Colonic mucosa (tissue), 4 donors: ENCODE results near the gene BTG2. TPM values are rescaled to one million over a fixed set of nuclear protein-coding genes. Genes with fewer than 3 reads are reported as not detected.

Experiments
- DNase-seq: peaks from one replicate; pipeline ENCODE4 v3.0.0-alpha.2; 2020
- H3K27ac ChIP-seq: fragments of 200-600 bp; one replicate; pipeline ENCODE4 v1.8.0; 2021
- H3K27me3 ChIP-seq: fragments of 200-600 bp; one replicate; pipeline ENCODE4 v1.8.0; 2021
- H3K36me3 ChIP-seq: fragments of 200-600 bp; one replicate; pipeline ENCODE4 v1.8.0; 2021
- H3K4me1 ChIP-seq: fragments of 200-600 bp; one replicate; pipeline ENCODE4 v1.8.0; 2021; ENCODE audit warnings: mild to moderate bottlenecking
- H3K4me3 ChIP-seq: fragments of 200-600 bp; one replicate; pipeline ENCODE4 v1.8.0; 2021
- H3K9ac ChIP-seq, 2 donors: one replicate each; pipeline ENCODE4 v1.7.0; 2013; ENCODE audit warnings: control low read depth in 2 of 2, low read depth in 2 of 2, low read length in 2 of 2
- H3K9me3 ChIP-seq: fragments of 200-600 bp; one replicate; pipeline ENCODE4 v1.8.0; 2021
- intact Hi-C: fragments of 100-400 bp; cut with DNase I; formaldehyde crosslinking; loops from one replicate; pipeline ENCODE4 v1.14.1; 2022
- total RNA-seq, 2 donors: library from RNA; stranded (reverse); fragmentation: NEBNext Ultra II Directional in 1 of 2; extraction: Animal tissue kit (Norgen Biotek cat#: 25700) in 1 of 2; gene quantifications; one replicate each; pipeline ENCODE4 v1.2.1, GENCODE V29; 2021
- TF ChIP-seq, protein P1 (sequence below): fragments of 200-600 bp; IDR thresholded peaks from one replicate; pipeline ENCODE4 v1.8.0; 2022; ENCODE audit warnings: antibody characterized with exemption, mild to moderate bottlenecking
- donor health status: healthy.
- donor health status: DM: no; HTN: no; CAD: no.
- donor health status: DM: no; HTN: no; CAD: no.

Gene BTG2
- total RNA-seq, 2 donors from 2014 or later, result 66.4 to 88.0 TPM

GRCh38 chr1:203278082-203278884 is 27.0 kb upstream of the BTG2 start:
- TF ChIP-seq, protein P1, sequence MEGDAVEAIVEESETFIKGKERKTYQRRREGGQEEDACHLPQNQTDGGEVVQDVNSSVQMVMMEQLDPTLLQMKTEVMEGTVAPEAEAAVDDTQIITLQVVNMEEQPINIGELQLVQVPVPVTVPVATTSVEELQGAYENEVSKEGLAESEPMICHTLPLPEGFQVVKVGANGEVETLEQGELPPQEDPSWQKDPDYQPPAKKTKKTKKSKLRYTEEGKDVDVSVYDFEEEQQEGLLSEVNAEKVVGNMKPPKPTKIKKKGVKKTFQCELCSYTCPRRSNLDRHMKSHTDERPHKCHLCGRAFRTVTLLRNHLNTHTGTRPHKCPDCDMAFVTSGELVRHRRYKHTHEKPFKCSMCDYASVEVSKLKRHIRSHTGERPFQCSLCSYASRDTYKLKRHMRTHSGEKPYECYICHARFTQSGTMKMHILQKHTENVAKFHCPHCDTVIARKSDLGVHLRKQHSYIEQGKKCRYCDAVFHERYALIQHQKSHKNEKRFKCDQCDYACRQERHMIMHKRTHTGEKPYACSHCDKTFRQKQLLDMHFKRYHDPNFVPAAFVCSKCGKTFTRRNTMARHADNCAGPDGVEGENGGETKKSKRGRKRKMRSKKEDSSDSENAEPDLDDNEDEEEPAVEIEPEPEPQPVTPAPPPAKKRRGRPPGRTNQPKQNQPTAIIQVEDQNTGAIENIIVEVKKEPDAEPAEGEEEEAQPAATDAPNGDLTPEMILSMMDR, result no peak
- Histone ChIP-seq H3K36me3 (no peaks in the 10 kb centered on the region), H3K4me1 (peaks cover 3% of the 10 kb centered on the region), H3K27me3 (no peaks in the 10 kb centered on the region), H3K9ac (peak overlapping the region; percentile 38 to 77), H3K9me3 (no peaks in the 10 kb centered on the region), H3K4me3 (no peak overlapping the region), H3K27ac (peak overlapping the region; percentile 60)
- intact Hi-C loops, result no loop called here
- peak; percentile 79 for DNase-seq

- H3K27ac ChIP-seq, result peak overlapping the region; percentile 60
- H3K9me3 ChIP-seq, result no peaks in the 10 kb centered on the region
- no peak for DNase-seq
- peaks cover 3% of the 10 kb centered on the region for H3K4me1 ChIP-seq
- TF ChIP-seq, protein P1, result no peak
- intact Hi-C loops, result no loop called here
- peak overlapping the region; percentile 51 to 77 for H3K9ac ChIP-seq
- H3K4me3 ChIP-seq, result no peak overlapping the region
- H3K36me3 ChIP-seq, result no peaks in the 10 kb centered on the region
- no peaks in the 10 kb centered on the region for H3K27me3 ChIP-seq
Observed at GRCh38 chr1:203278885-203279406, 26.4 kb upstream of the BTG2 start.

DNA sequence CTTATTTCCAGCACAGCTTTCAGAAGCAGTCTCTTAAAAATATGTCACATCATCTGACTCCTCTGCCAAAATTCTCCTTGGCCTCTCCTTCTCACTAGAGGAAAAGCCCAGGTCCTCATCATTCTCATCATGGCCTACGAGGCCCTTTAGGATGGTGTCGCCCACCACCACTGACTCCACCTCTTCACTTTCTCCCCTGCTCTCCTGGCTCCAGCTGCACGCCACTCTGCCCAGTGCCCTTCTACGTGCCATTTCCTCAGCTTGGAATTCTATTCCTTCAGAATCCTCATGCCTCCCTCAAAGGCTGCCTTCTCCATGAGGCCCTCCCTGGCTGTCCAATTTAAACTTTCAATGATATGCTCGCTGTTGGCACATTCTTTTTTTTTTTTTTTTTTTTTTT is 25.3 kb upstream of the BTG2 start:
- no peaks in the 10 kb centered on the region for H3K9me3 ChIP-seq
- H3K4me3 ChIP-seq, result no peak overlapping the region
- no peaks in the 10 kb centered on the region for H3K36me3 ChIP-seq
- TF ChIP-seq, protein P1, result no peak
- intact Hi-C loops, result no loop called here
- no peak for DNase-seq
- peaks cover 3% of the 10 kb centered on the region for H3K4me1 ChIP-seq
- H3K9ac ChIP-seq, result no peak overlapping the region
- H3K27ac ChIP-seq, result no peak overlapping the region
- no peaks in the 10 kb centered on the region for H3K27me3 ChIP-seq

DNA sequence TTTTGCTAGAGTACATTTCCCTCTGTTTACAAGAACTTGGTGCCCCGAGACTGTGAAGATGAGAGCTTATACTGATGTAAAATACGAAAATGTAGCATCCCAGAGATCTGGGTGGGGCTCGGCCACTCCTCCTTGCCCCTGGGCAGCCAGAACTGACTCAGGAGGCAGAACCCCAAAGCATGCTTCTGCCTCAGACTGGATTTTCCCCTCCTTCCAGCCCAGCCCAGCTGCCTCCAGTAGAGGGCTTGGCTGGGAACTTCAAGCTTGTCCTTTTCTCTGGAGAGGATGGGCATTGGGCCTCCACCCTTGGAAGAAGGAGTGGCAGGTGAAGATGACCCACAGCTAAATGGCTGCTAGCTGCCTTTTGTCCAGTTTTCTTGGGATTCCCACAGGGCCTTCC is 24.3 kb upstream of the BTG2 start:
- H3K27me3 ChIP-seq, result no peaks in the 10 kb centered on the region
- no peak overlapping the region for H3K9ac ChIP-seq
- H3K27ac ChIP-seq, result no peak overlapping the region
- no peaks in the 10 kb centered on the region for H3K9me3 ChIP-seq
- intact Hi-C loops, result no loop called here
- H3K36me3 ChIP-seq, result no peaks in the 10 kb centered on the region
- peaks cover 6% of the 10 kb centered on the region for H3K4me1 ChIP-seq
- TF ChIP-seq, protein P1, result no peak
- no peak for DNase-seq
- H3K4me3 ChIP-seq, result no peak overlapping the region

DNA sequence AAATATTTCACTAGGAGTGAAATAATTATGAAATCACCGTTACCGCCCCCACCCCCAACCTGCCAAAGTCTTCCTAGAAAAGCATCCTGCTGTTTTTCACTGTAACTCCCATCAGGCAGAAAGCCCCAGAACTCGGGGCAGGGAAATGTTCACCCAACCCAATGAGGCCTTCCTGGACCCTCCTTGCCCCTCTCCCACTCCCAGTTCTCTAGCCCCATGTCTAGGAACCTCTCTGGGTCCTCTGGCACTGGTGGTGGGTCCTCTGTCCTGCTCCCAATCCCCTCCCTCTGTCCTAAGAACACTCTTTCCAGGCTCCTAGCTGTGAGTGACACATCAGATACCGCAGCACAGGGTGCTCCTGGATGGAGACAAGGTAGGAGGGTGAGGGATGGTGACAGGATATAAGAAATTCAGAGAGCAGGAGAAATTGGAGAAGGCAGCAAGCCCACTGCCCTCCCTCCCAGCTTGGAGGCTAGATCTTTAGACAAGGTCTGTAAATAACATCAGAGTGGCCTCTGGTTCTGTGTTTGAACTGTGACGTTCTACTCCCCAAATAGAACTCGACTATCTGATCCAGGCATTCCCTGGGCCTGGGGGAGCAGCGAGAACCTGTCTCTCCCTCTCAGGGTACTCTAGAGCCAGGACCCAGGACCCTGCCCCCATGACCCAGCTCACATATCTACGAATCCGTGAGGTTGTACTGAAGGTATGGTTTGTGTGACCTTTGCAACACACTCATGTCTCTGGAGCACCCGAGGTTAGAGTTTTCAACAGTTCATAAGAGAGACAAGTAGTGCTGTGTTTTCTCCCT is 23.3 kb upstream of the BTG2 start:
- Histone ChIP-seq H3K4me3 (no peak overlapping the region), H3K9me3 (no peaks in the 10 kb centered on the region), H3K27me3 (no peaks in the 10 kb centered on the region), H3K36me3 (no peaks in the 10 kb centered on the region), H3K9ac (peak overlapping the region in 1 of 2 donors; percentile 16), H3K27ac (peak overlapping the region; percentile 42), H3K4me1 (peaks cover 15% of the 10 kb centered on the region)
- DNase-seq, result no peak
- TF ChIP-seq, protein P1, result no peak
- intact Hi-C loops, result no loop called here
